Fibroblast of mammary gland (primary cell): ENCODE results near the gene PRKAR1B.
A peak's percentile ranks its signal among the peaks of the same experiment; 100 is the strongest.
"Not testable (repeated sequence)": the region's sequence is repeated elsewhere in the genome, so short reads cannot be mapped to it uniquely, and the experiment has no call there.

Experiments used
- DNase-seq: peaks from one replicate; pipeline ENCODE4 v3.0.0-alpha.2; 2010; ENCODE audit warnings: low read depth
- H3K4me3 ChIP-seq: 2 replicates; pipeline ENCODE4 v1.5.1; 2011; ENCODE audit warnings: low read depth, mild to moderate bottlenecking, low read length, moderate library complexity; ENCODE audit not compliant: control insufficient read depth
- CTCF ChIP-seq: conservative IDR thresholded peaks from 2 replicates; pipeline ENCODE4 v1.5.1; 2011; ENCODE audit warnings: low read depth, low read length, inconsistent platforms; ENCODE audit not compliant: control insufficient read depth, insufficient read depth

PRKAR1B gene

GRCh38 chr7:753190-753589 lies 26.1 kb upstream of the PRKAR1B start:
- no peak for TF ChIP-seq CTCF
- H3K4me3 ChIP-seq = no peak overlapping the region
- no peak for DNase-seq

GRCh38 chr7:752256-752655 lies 25.2 kb upstream of the PRKAR1B start:
- not testable (repeated sequence) for H3K4me3 ChIP-seq, DNase-seq

GRCh38 chr7:751826-752225 lies 24.7 kb upstream of the PRKAR1B start:
- H3K4me3 ChIP-seq = no peak overlapping the region
- TF ChIP-seq CTCF = no peak
- peak; percentile 25 for DNase-seq

GRCh38 chr7:750111-750905 lies 23.2 kb upstream of the PRKAR1B start:
- DNase-seq = no peak
- no peak overlapping the region for H3K4me3 ChIP-seq
- TF ChIP-seq CTCF = no peak

- no peak for TF ChIP-seq CTCF
- no peak overlapping the region for H3K4me3 ChIP-seq
- no peak for DNase-seq
Observed at GRCh38 chr7:749140-749551, 22.1 kb upstream of the PRKAR1B start.

DNA sequence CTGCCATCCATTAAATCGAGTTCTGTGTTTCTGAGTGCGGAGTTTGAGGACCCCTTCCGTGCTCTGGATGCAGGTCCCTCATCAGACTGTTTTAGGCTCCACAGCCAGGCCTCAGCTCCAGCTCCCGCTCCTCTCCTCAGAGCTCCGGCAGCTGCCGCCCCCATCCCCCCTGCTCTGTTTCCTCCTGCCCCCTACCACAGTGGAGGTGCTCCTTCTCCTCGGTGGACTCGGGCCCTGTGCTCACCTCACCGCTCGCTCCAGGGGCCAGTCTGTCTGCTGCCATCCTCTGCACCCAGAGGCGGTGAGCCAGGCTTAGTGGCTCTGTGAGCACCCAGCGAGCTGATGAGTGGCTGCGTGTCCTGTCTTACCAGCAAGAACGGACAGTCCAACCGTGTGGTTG lies 21.4 kb upstream of the PRKAR1B start:
- no peak for TF ChIP-seq CTCF
- no peak for DNase-seq

DNA sequence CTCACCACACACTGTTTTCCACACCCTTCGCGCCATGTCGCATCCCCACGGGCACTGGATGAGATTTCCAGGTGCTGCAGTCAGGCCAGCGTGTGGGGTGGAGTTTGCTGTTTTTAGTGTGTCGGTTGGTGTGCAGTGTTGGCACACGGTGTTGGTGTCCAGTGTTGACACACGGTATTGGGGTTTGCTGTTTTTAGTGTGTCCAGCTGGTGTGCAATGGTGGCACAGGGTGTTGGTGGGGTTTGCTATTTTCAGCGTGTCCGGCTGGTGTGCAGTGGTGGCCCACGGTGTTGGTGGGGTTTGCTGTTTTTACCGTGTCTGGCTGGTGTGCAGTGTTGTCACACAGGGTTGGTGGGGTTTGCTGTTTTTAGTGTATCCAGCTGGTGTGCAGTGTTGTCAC lies 20.1 kb upstream of the PRKAR1B start:
- no peak for TF ChIP-seq CTCF
- H3K4me3 ChIP-seq = no peak overlapping the region
- DNase-seq = no peak

More for the DNA sequence above, 21.4 kb upstream of the PRKAR1B start:
- H3K4me3 ChIP-seq = no peak overlapping the region
